ENCODE data around the gene HSPA4.

HSPA4 gene

GRCh38 chr5:133051061-133051541 is 712 bp upstream of the HSPA4 start:
- H4K20me1 ChIP-seq (ENCODE audit: insufficient read depth, low read length) = peaks cover 13% of the 10 kb centered on the region
- H3K27ac ChIP-seq (ENCODE audit: low read length) = peak overlapping the region; percentile 89
- peaks cover 16% of the 10 kb centered on the region for H3K4me1 ChIP-seq (ENCODE audit: low read length)
- H3K27me3 ChIP-seq (ENCODE audit: low read depth, low read length) = no peaks in the 10 kb centered on the region
- no peaks in the 10 kb centered on the region for H3K9me3 ChIP-seq (ENCODE audit: insufficient read depth, low read length)
- H3K36me3 ChIP-seq (replicated peaks; ENCODE audit: low read depth, low read length) = no peaks in the 10 kb centered on the region
- H3K4me3 ChIP-seq (ENCODE audit: low read length) = peak overlapping the region; percentile 100
- peak overlapping the region; percentile 28; the same call in 1 of the 2 replicates for H2AFZ ChIP-seq (ENCODE audit: low read depth, low read length)
- peak overlapping the region; percentile 96 for H3K4me2 ChIP-seq (ENCODE audit: low read length)
- TF ChIP-seq EZH2phosphoT487 (IDR thresholded peaks at IDR 0.05; ENCODE audit: low read depth) = no peak
- TF ChIP-seq CTCF (IDR thresholded peaks at IDR 0.05; ENCODE audit: low read depth, low read length) = no peak
- H3K9ac ChIP-seq (ENCODE audit: low read length) = peak overlapping the region; percentile 97
- H3K79me2 ChIP-seq (ENCODE audit: low read length) = peaks cover 58% of the 10 kb centered on the region

GRCh38 chr5:133052317-133053175 is 733 bp downstream of the HSPA4 start:
- Histone ChIP-seq H3K79me2 (ENCODE audit: low read length) (peaks cover 72% of the 10 kb centered on the region), H3K27ac (ENCODE audit: low read length) (peak overlapping the region; percentile 89), H3K36me3 (replicated peaks; ENCODE audit: low read depth, low read length) (no peaks in the 10 kb centered on the region), H3K4me3 (ENCODE audit: low read length) (peak overlapping the region; percentile 100), H3K9me3 (ENCODE audit: insufficient read depth, low read length) (no peaks in the 10 kb centered on the region), H3K4me1 (ENCODE audit: low read length) (peaks cover 16% of the 10 kb centered on the region), H2AFZ (ENCODE audit: low read depth, low read length) (no peak overlapping the region; the same call in 1 of the 2 replicates), H3K9ac (ENCODE audit: low read length) (peak overlapping the region; percentile 97), H3K4me2 (ENCODE audit: low read length) (peak overlapping the region; percentile 85), H3K27me3 (ENCODE audit: low read depth, low read length) (no peaks in the 10 kb centered on the region), H4K20me1 (ENCODE audit: insufficient read depth, low read length) (peaks cover 22% of the 10 kb centered on the region)
- TF ChIP-seq CTCF (IDR thresholded peaks at IDR 0.05; ENCODE audit: low read depth, low read length) = no peak
- TF ChIP-seq EZH2phosphoT487 (IDR thresholded peaks at IDR 0.05; ENCODE audit: low read depth) = no peak

GRCh38 chr5:133053448-133053847 is 1.6 kb downstream of the HSPA4 start:
- Histone ChIP-seq H3K27ac (ENCODE audit: low read length) (no peak overlapping the region), H3K4me3 (ENCODE audit: low read length) (peak overlapping the region; percentile 100), H3K9ac (ENCODE audit: low read length) (peak overlapping the region; percentile 97; the same call in 1 of the 2 replicates), H3K27me3 (ENCODE audit: low read depth, low read length) (no peaks in the 10 kb centered on the region), H4K20me1 (ENCODE audit: insufficient read depth, low read length) (peaks cover 30% of the 10 kb centered on the region), H3K4me1 (ENCODE audit: low read length) (peaks cover 16% of the 10 kb centered on the region), H2AFZ (ENCODE audit: low read depth, low read length) (no peak overlapping the region), H3K79me2 (ENCODE audit: low read length) (peaks cover 81% of the 10 kb centered on the region), H3K4me2 (ENCODE audit: low read length) (peak overlapping the region; percentile 85), H3K9me3 (ENCODE audit: insufficient read depth, low read length) (no peaks in the 10 kb centered on the region), H3K36me3 (replicated peaks; ENCODE audit: low read depth, low read length) (no peaks in the 10 kb centered on the region)
- TF ChIP-seq EZH2phosphoT487 (IDR thresholded peaks at IDR 0.05; ENCODE audit: low read depth) (no peak), CTCF (IDR thresholded peaks at IDR 0.05; ENCODE audit: low read depth, low read length) (no peak)

- no peak overlapping the region for H3K4me2 ChIP-seq (ENCODE audit: low read length)
- H3K9ac ChIP-seq (ENCODE audit: low read length) = no peak overlapping the region
- H3K27me3 ChIP-seq (ENCODE audit: low read depth, low read length) = no peaks in the 10 kb centered on the region
- H2AFZ ChIP-seq (ENCODE audit: low read depth, low read length) = no peak overlapping the region
- H3K36me3 ChIP-seq (replicated peaks; ENCODE audit: low read depth, low read length) = no peaks in the 10 kb centered on the region
- no peak overlapping the region for H3K4me3 ChIP-seq (ENCODE audit: low read length)
- peaks cover 94% of the 10 kb centered on the region for H3K79me2 ChIP-seq (ENCODE audit: low read length)
- peaks cover 16% of the 10 kb centered on the region for H3K4me1 ChIP-seq (ENCODE audit: low read length)
- peaks cover 35% of the 10 kb centered on the region for H4K20me1 ChIP-seq (ENCODE audit: insufficient read depth, low read length)
- no peak overlapping the region for H3K27ac ChIP-seq (ENCODE audit: low read length)
- no peak for TF ChIP-seq EZH2phosphoT487 (IDR thresholded peaks at IDR 0.05; ENCODE audit: low read depth)
- no peak for TF ChIP-seq CTCF (IDR thresholded peaks at IDR 0.05; ENCODE audit: low read depth, low read length)
- H3K9me3 ChIP-seq (ENCODE audit: insufficient read depth, low read length) = no peaks in the 10 kb centered on the region
Measured at GRCh38 chr5:133054697-133055471, 3.1 kb downstream of the HSPA4 start.
